ENCODE results near the gene ZFP36L1. TPM values are rescaled to one million over a fixed set of nuclear protein-coding genes. Genes with fewer than 3 reads are reported as not detected.

The ZFP36L1 gene
- total and polyA plus RNA-seq, 10 of the 15 experiments (the other 5 are each of a cell fraction or from before 2014, with no cell fraction given): 22.0 to 184 (median 66.1) TPM

GRCh38 chr14:68771631-68772030 lies 21.2 kb downstream of the ZFP36L1 start:
- H3K27me3 ChIP-seq (replicated peaks in 1 of 2; ENCODE audit: control insufficient read depth in 2 of 2, insufficient read depth in 2 of 2, low read length in 1 of 2): no peaks in the 10 kb centered on the region
- no peaks in the 10 kb centered on the region for H4K20me1 ChIP-seq (ENCODE audit: control insufficient read depth, insufficient read depth)
- H2AFZ ChIP-seq (ENCODE audit: control insufficient read depth, low read depth, low read length): no peak overlapping the region
- H3K4me2 ChIP-seq (ENCODE audit: control insufficient read depth, insufficient read depth): no peak overlapping the region
- ChIA-PET SMC1A (ENCODE audit: uncharacterized antibody, unreplicated experiment) (interaction anchor here (1.0 kb wide), 1 partner anchor 141 kb away, joined by 4 read pairs; no protein-coding TSS in a partner anchor), POLR2A (interaction anchor here (1.0 kb wide), 1 partner anchor 12 kb away, joined by 3 read pairs; no protein-coding TSS in a partner anchor), RAD21 (ENCODE audit: unreplicated experiment) (no interaction called here), CTCF (no interaction called here)
- no peak overlapping the region for H3K4me3 ChIP-seq
- no peak for ATAC-seq
- H3K79me2 ChIP-seq (ENCODE audit: control insufficient read depth, insufficient read depth, low read length): no peaks in the 10 kb centered on the region
- intact Hi-C loops (cut with micrococcal nuclease; ENCODE audit: unreplicated experiment): no loop called here
- no peak overlapping the region for H3K27ac ChIP-seq (ENCODE audit: control insufficient read depth, insufficient read depth)
- H3K9ac ChIP-seq (ENCODE audit: control insufficient read depth, insufficient read depth, low read length): no peak overlapping the region
- no TSS peak for BruUV-seq (replicated peaks)
- H3K4me1 ChIP-seq (ENCODE audit: control insufficient read depth, insufficient read depth, low read length): no peaks in the 10 kb centered on the region
- WGBS (ENCODE audit: insufficient coverage, insufficient replicate concordance, low lambda C conversion rate, missing lambda C conversion rate): 72% methylated on average over 10 of the region's 10 CpGs
- peaks cover 2% of the 10 kb centered on the region; the same call in 1 of the 3 replicates for H3K9me3 ChIP-seq (replicated peaks; ENCODE audit: control insufficient read depth, insufficient read depth, low read length)
- in situ Hi-C loops (cut with MboI): no loop called here
- no peak for DNase-seq (ENCODE audit: low read depth, low spot score)
- no peak for FAIRE-seq
- no peaks in the 10 kb centered on the region for H3K36me3 ChIP-seq (ENCODE audit: control insufficient read depth in 2 of 2, insufficient read depth in 2 of 2, low read length in 1 of 2)
- TF ChIP-seq TARDBP (IDR thresholded peaks at IDR 0.05; ENCODE audit: borderline replicate concordance): no peak
- no peak for TF ChIP-seq E4F1 (IDR thresholded peaks at IDR 0.05; ENCODE audit: borderline replicate concordance, partially characterized antibody)
- no peak for TF ChIP-seq MEF2B (IDR thresholded peaks at IDR 0.05; ENCODE audit: partially characterized antibody, poor library complexity, severe bottlenecking)
- TF ChIP-seq ZNF592 (IDR thresholded peaks at IDR 0.05): no peak
- no peak for TF ChIP-seq HDAC2 (IDR thresholded peaks at IDR 0.05)
- TF ChIP-seq ZNF274 (IDR thresholded peaks at IDR 0.05; ENCODE audit: insufficient read depth, insufficient read length): no peak
- TF ChIP-seq RBBP5 (conservative IDR thresholded peaks at IDR 0.05): no peak
- no peak for TF ChIP-seq RELA (IDR thresholded peaks at IDR 0.05; ENCODE audit: borderline replicate concordance, partially characterized antibody)
- no peak for TF ChIP-seq POLR2AphosphoS5 (IDR thresholded peaks at IDR 0.05; ENCODE audit: low read length)
- no peak for TF ChIP-seq PRDM15 (CRISPR knock-in tag; IDR thresholded peaks at IDR 0.05)
- TF ChIP-seq BACH1 (IDR thresholded peaks at IDR 0.05; ENCODE audit: borderline replicate concordance): no peak
- no peak for TF ChIP-seq LARP7 (IDR thresholded peaks at IDR 0.05)
- TF ChIP-seq PKNOX1 (IDR thresholded peaks at IDR 0.05): no peak
- TF ChIP-seq EZH2 (IDR thresholded peaks at IDR 0.05; ENCODE audit: borderline replicate concordance, control insufficient read depth, low read depth, low read length): no peak

Measured in GM12878 (cell line).